HL-60 (cell line): Measurements from ENCODE around the gene CITED1.

Experiments
- DNase-seq, 2 experiments: peaks; one replicate each; pipeline ENCODE4 v3.0.0-alpha.2; 2010 to 2020; ENCODE audit warnings: low read depth in 1 of 2, low spot score in 1 of 2
- H3K27ac ChIP-seq: fragments of 250-450 bp; sonication (Bioruptor Pico); replicated peaks from 2 replicates; pipeline ENCODE4 v1.5.1; 2020; ENCODE audit warnings: mild to moderate bottlenecking, moderate library complexity
- H3K27me3 ChIP-seq: fragments of 250-450 bp; sonication (Bioruptor Pico); 2 replicates; pipeline ENCODE4 v1.5.1; 2021; ENCODE audit warnings: mild to moderate bottlenecking, moderate library complexity; ENCODE audit not compliant: insufficient read depth, poor library complexity, severe bottlenecking
- H3K4me3 ChIP-seq: replicated peaks from 2 replicates; pipeline ENCODE4 v1.5.1; 2011; ENCODE audit warnings: mild to moderate bottlenecking, control low read depth, low read length; ENCODE audit not compliant: insufficient read depth
- GABPA ChIP-seq: IDR thresholded peaks from 2 replicates; pipeline ENCODE4 v1.6.1; 2012; ENCODE audit warnings: low read depth
- POLR2AphosphoS5 ChIP-seq: IDR thresholded peaks from 2 replicates; pipeline ENCODE4 v1.6.1; 2012; ENCODE audit warnings: low read depth
- SPI1 ChIP-seq: IDR thresholded peaks from 2 replicates; pipeline ENCODE4 v1.6.1; 2012; ENCODE audit warnings: low read depth, mild to moderate bottlenecking, borderline replicate concordance
- TF ChIP-seq, protein P1 (sequence below): IDR thresholded peaks from one replicate; pipeline ENCODE4 v1.5.1; 2011; ENCODE audit warnings: low read length, control low read depth, inconsistent platforms; ENCODE audit not compliant: insufficient read depth
- TF ChIP-seq, protein P2 (sequence below): IDR thresholded peaks from 2 replicates; pipeline ENCODE4 v1.6.1; 2012; ENCODE audit warnings: low read depth; ENCODE audit not compliant: insufficient replicate concordance

Gene CITED1

DNA sequence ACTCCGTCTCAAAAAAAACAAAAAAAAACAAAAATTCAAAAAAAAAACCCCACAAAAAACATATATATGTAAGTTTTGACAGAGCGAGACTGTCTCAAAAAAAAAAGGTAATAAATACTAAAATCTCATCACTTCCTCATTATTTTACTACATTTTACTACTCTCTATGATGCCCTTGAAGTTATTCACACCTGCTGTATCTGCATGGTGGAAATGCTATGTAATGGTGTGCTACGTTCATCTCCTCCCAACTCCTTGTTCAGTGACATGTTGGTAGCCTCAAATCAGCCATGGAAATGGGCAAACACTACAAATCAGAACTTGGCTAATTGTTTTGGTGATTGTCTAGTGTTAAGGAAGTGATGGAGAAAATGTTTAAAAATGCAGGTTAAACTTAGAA lies 40.5 kb downstream of the CITED1 start:
- no peak for DNase-seq
- H3K4me3 ChIP-seq = no peak overlapping the region
- TF ChIP-seq SPI1 = no peak
- no peak for TF ChIP-seq GABPA
- no peak for TF ChIP-seq POLR2AphosphoS5
- TF ChIP-seq, protein P1, sequence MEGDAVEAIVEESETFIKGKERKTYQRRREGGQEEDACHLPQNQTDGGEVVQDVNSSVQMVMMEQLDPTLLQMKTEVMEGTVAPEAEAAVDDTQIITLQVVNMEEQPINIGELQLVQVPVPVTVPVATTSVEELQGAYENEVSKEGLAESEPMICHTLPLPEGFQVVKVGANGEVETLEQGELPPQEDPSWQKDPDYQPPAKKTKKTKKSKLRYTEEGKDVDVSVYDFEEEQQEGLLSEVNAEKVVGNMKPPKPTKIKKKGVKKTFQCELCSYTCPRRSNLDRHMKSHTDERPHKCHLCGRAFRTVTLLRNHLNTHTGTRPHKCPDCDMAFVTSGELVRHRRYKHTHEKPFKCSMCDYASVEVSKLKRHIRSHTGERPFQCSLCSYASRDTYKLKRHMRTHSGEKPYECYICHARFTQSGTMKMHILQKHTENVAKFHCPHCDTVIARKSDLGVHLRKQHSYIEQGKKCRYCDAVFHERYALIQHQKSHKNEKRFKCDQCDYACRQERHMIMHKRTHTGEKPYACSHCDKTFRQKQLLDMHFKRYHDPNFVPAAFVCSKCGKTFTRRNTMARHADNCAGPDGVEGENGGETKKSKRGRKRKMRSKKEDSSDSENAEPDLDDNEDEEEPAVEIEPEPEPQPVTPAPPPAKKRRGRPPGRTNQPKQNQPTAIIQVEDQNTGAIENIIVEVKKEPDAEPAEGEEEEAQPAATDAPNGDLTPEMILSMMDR = no peak
- TF ChIP-seq, protein P2, sequence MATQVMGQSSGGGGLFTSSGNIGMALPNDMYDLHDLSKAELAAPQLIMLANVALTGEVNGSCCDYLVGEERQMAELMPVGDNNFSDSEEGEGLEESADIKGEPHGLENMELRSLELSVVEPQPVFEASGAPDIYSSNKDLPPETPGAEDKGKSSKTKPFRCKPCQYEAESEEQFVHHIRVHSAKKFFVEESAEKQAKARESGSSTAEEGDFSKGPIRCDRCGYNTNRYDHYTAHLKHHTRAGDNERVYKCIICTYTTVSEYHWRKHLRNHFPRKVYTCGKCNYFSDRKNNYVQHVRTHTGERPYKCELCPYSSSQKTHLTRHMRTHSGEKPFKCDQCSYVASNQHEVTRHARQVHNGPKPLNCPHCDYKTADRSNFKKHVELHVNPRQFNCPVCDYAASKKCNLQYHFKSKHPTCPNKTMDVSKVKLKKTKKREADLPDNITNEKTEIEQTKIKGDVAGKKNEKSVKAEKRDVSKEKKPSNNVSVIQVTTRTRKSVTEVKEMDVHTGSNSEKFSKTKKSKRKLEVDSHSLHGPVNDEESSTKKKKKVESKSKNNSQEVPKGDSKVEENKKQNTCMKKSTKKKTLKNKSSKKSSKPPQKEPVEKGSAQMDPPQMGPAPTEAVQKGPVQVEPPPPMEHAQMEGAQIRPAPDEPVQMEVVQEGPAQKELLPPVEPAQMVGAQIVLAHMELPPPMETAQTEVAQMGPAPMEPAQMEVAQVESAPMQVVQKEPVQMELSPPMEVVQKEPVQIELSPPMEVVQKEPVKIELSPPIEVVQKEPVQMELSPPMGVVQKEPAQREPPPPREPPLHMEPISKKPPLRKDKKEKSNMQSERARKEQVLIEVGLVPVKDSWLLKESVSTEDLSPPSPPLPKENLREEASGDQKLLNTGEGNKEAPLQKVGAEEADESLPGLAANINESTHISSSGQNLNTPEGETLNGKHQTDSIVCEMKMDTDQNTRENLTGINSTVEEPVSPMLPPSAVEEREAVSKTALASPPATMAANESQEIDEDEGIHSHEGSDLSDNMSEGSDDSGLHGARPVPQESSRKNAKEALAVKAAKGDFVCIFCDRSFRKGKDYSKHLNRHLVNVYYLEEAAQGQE = no peak
- no peaks in the 10 kb centered on the region for H3K27me3 ChIP-seq
- no peak overlapping the region for H3K27ac ChIP-seq

DNA sequence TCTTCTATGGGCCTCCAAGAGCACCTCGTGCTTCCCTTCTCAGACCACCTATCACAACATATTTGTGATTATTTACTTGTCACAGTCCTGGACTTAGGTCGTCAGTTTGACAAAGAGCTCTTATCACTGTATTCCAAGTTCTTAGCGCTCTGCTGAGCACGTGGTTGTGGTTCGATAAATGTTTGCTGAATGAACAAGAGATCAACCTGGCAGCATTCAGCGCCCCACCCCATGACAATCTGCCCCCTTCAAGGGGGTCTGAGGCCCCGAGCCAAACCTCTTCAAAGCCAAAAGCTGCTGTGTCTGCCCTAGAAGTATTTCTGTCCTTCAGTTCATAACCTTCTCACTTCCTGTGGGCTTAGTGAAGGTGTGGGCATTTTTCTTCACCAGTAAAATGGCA lies 43.6 kb downstream of the CITED1 start:
- TF ChIP-seq GABPA (no peak), SPI1 (no peak)
- DNase-seq = no peak
- H3K27ac ChIP-seq = no peak overlapping the region
- no peak overlapping the region for H3K4me3 ChIP-seq
- no peaks in the 10 kb centered on the region for H3K27me3 ChIP-seq

DNA sequence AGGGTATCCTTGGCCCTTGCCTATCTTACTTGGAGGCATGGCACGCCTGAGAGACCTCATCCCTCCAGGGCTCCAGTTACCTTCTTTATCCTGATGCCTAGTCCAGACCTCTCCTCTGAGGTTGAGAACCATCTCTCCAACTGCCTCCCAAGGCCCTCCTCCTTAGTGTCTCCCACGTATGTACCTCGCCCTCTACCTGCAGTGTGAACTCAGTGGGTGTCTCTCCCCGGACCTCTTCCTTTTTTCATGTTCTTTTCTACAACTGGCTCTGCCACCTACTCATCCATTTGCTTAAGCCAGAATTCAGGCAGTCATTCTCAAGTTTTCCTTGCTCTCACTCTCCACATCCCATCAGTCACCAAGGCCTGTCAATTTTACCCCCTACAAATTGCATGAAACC lies 45.3 kb downstream of the CITED1 start:
- DNase-seq = no peak
- Histone ChIP-seq H3K4me3 (no peak overlapping the region), H3K27me3 (peaks cover 10% of the 10 kb centered on the region), H3K27ac (no peak overlapping the region)
- TF ChIP-seq, protein P1 = no peak
- TF ChIP-seq, protein P2 = no peak
- TF ChIP-seq POLR2AphosphoS5 (no peak), GABPA (no peak), SPI1 (no peak)

DNA sequence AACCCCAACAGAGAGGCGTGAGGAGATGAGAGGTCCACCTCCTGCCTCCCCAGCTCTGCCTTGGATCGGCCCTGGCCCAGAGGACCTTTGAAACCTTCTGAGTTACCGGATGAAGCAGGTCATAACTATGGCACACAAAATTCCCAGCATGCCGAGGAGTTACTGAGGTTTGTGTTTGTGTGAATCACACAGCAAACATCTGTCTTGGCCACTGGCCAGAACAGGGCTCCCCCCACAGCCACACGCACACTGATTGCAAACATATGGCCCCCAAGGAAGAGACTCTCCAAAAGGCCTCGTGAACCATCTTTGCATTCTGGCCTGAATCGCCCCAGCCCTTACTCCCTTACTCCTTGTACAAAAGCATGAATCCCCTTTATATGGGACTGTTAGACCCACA lies 47.5 kb downstream of the CITED1 start:
- no peak overlapping the region for H3K4me3 ChIP-seq
- DNase-seq = no peak
- H3K27me3 ChIP-seq = peaks cover 17% of the 10 kb centered on the region
- TF ChIP-seq, protein P1 = no peak
- no peak for TF ChIP-seq SPI1
- TF ChIP-seq POLR2AphosphoS5 = no peak
- TF ChIP-seq, protein P2 = no peak
- TF ChIP-seq GABPA = no peak
- no peak overlapping the region for H3K27ac ChIP-seq
